Measurements from ENCODE around the gene CLDN7. TPM values are rescaled to one million over a fixed set of nuclear protein-coding genes. Genes with fewer than 3 reads are reported as not detected.

CLDN7 gene
- polyA plus RNA-seq, 1 donor (not counting 4 experiments of a cell fraction or from before 2014, with no cell fraction given), result 6.3 TPM

GRCh38 chr17:7252176-7253043 is 9.9 kb downstream of the CLDN7 start, which contains the start of gene ELP5:
Gene ELP5, plus strand, starts transcription at chr17:7252215. Its CDS starts 336 bp downstream, at chr17:7252551.
- no peak for DNase-seq (ENCODE audit: low read depth, low spot score)
- dilution Hi-C loops (cut with MboI; ENCODE audit: extremely low pct_ligation_motif_present, low sequenced_read_pairs), result no loop called here
- no peak for TF ChIP-seq EZH2 (IDR thresholded peaks at IDR 0.05; ENCODE audit: low read length)
- peak in 2 of 3 experiments; percentile 20 to 70 for TF ChIP-seq CTCF (optimal IDR thresholded peaks at IDR 0.05 in 1 of 3, IDR thresholded peaks at IDR 0.05 in 1 of 3, conservative IDR thresholded peaks at IDR 0.05 in 1 of 3; ENCODE audit: extremely low read depth in 1 of 3, insufficient read depth in 2 of 3, low read length in 3 of 3)
- Histone ChIP-seq H3K4me1 (ENCODE audit: control insufficient read depth, extremely low read depth, insufficient read depth, low read length) (peaks cover 18% of the 10 kb centered on the region), H3K9ac (ENCODE audit: control insufficient read depth, extremely low read depth, insufficient read depth, low read length) (peak within 1 kb of the TSS; percentile 94), H3K27ac (ENCODE audit: control insufficient read depth, insufficient read depth, low read length) (peak within 1 kb of the TSS; percentile 99), H4K20me1 (ENCODE audit: control insufficient read depth, extremely low read depth, insufficient read depth, low read length) (no peaks in the 10 kb centered on the region), H3K36me3 (ENCODE audit: control insufficient read depth in 2 of 2, extremely low read depth in 1 of 2, insufficient read depth in 2 of 2, low read length in 2 of 2) (peaks cover 9 to 26% of the 10 kb centered on the region in 2 experiments), H3K27me3 (ENCODE audit: control insufficient read depth, extremely low read depth, insufficient read depth, low read length) (no peaks in the 10 kb centered on the region), H2AFZ (ENCODE audit: control insufficient read depth, low read length) (peak within 1 kb of the TSS; percentile 96), H3K9me1 (ENCODE audit: control insufficient read depth, extremely low read depth, insufficient read depth, low read length) (no peaks in the 10 kb centered on the region), H3K4me2 (ENCODE audit: control insufficient read depth, extremely low read depth, insufficient read depth, low read depth, low read length) (peak within 1 kb of the TSS; percentile 98), H3K9me3 (ENCODE audit: control insufficient read depth, low read depth, low read length) (no peaks in the 10 kb centered on the region), H3K79me2 (ENCODE audit: control insufficient read depth, insufficient read depth, low read length) (peaks cover 54% of the 10 kb centered on the region), H3K4me3 (ENCODE audit: control insufficient read depth in 2 of 3, extremely low read depth in 1 of 3, insufficient read depth in 2 of 3, low read depth in 1 of 3, low read length in 3 of 3) (peak within 1 kb of the TSS; percentile 80 to 95 (median 92))
- peak; percentile 60 for FAIRE-seq

DNA sequence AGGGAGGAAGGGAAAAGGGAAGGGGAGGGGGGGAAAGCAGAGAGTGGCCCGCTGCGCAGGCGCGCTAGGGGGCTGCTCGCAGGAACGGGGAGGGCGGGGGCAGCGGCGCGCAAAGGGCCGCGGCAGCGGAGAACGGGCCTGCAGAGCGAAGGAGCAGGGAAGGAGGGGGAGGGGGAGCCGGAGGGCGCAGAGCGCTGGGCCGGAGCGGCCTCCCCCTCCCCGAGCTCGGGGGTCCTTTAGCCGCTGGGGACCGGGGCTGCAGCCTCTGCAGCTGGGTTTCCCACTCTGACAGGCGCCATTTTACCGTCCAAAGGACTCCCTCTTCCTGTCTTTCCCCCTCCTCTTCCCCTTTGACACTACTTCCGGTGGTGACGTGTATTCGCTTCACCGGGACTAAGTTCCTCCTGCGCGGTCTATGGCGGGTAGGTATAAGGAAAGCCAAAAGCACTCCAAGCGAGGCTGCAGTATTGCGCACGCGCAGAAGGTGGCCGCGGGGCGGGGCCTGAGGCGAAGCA is 10.6 kb downstream of the CLDN7 start, which contains the start of gene CTDNEP1:
Gene CTDNEP1, minus strand, starts transcription at position 74 of the 515 bp plus-strand sequence. CDS start 438 bp downstream, outside the sequence.
- dilution Hi-C loops (cut with MboI; ENCODE audit: extremely low pct_ligation_motif_present, low sequenced_read_pairs), result no loop called here
- Histone ChIP-seq H2AFZ (ENCODE audit: control insufficient read depth, low read length) (peak within 1 kb of the TSS; percentile 96), H3K27me3 (ENCODE audit: control insufficient read depth, extremely low read depth, insufficient read depth, low read length) (no peaks in the 10 kb centered on the region), H3K9me3 (ENCODE audit: control insufficient read depth, low read depth, low read length) (no peaks in the 10 kb centered on the region), H3K4me2 (ENCODE audit: control insufficient read depth, extremely low read depth, insufficient read depth, low read depth, low read length) (peak within 1 kb of the TSS; percentile 98), H3K4me1 (ENCODE audit: control insufficient read depth, extremely low read depth, insufficient read depth, low read length) (peaks cover 18% of the 10 kb centered on the region), H3K27ac (ENCODE audit: control insufficient read depth, insufficient read depth, low read length) (peak within 1 kb of the TSS; percentile 99), H3K9ac (ENCODE audit: control insufficient read depth, extremely low read depth, insufficient read depth, low read length) (peak within 1 kb of the TSS; percentile 94), H4K20me1 (ENCODE audit: control insufficient read depth, extremely low read depth, insufficient read depth, low read length) (no peaks in the 10 kb centered on the region), H3K79me2 (ENCODE audit: control insufficient read depth, insufficient read depth, low read length) (peaks cover 60% of the 10 kb centered on the region), H3K36me3 (ENCODE audit: control insufficient read depth in 2 of 2, extremely low read depth in 1 of 2, insufficient read depth in 2 of 2, low read length in 2 of 2) (peaks cover 11 to 24% of the 10 kb centered on the region in 2 experiments), H3K4me3 (ENCODE audit: control insufficient read depth in 2 of 3, extremely low read depth in 1 of 3, insufficient read depth in 2 of 3, low read depth in 1 of 3, low read length in 3 of 3) (peak within 1 kb of the TSS; percentile 80 to 95 (median 92)), H3K9me1 (ENCODE audit: control insufficient read depth, extremely low read depth, insufficient read depth, low read length) (no peaks in the 10 kb centered on the region)
- DNase-seq (ENCODE audit: low read depth, low spot score) (peak; percentile 99), FAIRE-seq (peak; percentile 92)
- TF ChIP-seq EZH2 (IDR thresholded peaks at IDR 0.05; ENCODE audit: low read length) (no peak), CTCF (optimal IDR thresholded peaks at IDR 0.05 in 1 of 3, IDR thresholded peaks at IDR 0.05 in 1 of 3, conservative IDR thresholded peaks at IDR 0.05 in 1 of 3; ENCODE audit: extremely low read depth in 1 of 3, insufficient read depth in 2 of 3, low read length in 3 of 3) (no peak)
